Ovary (tissue), 3 donors: ENCODE data around the gene SH3PXD2A.

ENCODE experiments used
- POLR2A ChIP-seq: fragments of 450-650 bp; IDR thresholded peaks from one replicate; pipeline ENCODE4 v1.6.1; 2017; ENCODE audit warnings: antibody characterized with exemption, mild to moderate bottlenecking, moderate library complexity
- TF ChIP-seq, protein P1 (sequence below), 3 donors: fragments of 450-650 bp in 2 of 3; fragments of 200-600 bp in 1 of 3; IDR thresholded peaks; one replicate each; pipeline versions ENCODE4 v1.5.1 to v1.8.0; 2016 to 2022; ENCODE audit warnings: antibody characterized with exemption in 3 of 3, mild to moderate bottlenecking in 1 of 3
- donor health status: DM: no; HTN: no; CAD: no.

DNA sequence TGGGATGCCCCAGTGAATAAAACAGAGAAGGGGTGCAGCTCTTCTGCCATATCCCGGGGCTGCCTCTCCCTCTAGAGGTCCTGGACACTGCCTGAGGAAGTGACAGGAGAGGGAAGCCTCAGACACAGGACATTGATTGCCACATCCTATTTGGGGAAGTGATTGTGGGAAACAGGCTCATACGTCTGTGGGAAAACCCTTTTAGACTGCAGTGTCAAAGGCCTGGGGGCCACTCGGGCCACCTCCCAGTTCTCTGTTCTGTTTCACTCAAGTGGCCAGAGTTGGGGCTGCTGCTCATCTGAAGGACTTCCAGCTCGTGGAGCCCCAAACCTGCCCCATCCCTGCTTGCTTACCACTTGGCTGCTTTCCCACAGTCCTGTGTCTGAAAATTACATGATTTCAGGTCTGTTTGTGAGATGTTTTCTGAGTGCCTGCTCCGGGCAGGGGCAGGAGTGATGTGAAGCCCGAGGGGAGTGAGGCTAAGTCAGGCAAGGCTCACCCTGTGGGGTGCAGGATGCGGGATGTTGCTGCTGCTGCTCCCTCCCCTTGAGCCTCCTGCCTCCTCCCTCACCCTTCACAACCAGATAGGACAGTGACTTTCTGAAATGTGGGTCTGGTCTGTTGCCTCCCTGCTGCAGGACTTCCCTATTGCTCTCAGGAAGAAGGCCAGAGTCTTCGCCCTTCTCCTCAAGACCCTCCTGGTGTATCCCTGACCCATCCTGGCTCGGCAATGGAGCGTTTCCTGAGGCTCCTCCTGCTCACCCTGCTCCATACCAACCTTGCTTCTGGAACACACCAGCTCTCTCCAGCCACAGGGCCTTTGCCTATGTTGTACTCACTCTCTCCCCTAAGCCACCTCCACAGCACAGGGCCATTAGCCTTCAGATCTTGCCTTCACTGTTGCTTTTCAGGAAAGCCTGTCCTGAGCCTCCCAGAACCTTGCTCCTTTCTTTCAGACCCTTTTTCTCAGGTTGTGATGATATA is 303.5 kb downstream of the SH3PXD2A start:
- TF ChIP-seq, protein P1, sequence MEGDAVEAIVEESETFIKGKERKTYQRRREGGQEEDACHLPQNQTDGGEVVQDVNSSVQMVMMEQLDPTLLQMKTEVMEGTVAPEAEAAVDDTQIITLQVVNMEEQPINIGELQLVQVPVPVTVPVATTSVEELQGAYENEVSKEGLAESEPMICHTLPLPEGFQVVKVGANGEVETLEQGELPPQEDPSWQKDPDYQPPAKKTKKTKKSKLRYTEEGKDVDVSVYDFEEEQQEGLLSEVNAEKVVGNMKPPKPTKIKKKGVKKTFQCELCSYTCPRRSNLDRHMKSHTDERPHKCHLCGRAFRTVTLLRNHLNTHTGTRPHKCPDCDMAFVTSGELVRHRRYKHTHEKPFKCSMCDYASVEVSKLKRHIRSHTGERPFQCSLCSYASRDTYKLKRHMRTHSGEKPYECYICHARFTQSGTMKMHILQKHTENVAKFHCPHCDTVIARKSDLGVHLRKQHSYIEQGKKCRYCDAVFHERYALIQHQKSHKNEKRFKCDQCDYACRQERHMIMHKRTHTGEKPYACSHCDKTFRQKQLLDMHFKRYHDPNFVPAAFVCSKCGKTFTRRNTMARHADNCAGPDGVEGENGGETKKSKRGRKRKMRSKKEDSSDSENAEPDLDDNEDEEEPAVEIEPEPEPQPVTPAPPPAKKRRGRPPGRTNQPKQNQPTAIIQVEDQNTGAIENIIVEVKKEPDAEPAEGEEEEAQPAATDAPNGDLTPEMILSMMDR (IDR thresholded peaks at IDR 0.05), result no peak
- TF ChIP-seq POLR2A, result no peak
